Measurements from ENCODE around the gene ATP5F1B.

DNA sequence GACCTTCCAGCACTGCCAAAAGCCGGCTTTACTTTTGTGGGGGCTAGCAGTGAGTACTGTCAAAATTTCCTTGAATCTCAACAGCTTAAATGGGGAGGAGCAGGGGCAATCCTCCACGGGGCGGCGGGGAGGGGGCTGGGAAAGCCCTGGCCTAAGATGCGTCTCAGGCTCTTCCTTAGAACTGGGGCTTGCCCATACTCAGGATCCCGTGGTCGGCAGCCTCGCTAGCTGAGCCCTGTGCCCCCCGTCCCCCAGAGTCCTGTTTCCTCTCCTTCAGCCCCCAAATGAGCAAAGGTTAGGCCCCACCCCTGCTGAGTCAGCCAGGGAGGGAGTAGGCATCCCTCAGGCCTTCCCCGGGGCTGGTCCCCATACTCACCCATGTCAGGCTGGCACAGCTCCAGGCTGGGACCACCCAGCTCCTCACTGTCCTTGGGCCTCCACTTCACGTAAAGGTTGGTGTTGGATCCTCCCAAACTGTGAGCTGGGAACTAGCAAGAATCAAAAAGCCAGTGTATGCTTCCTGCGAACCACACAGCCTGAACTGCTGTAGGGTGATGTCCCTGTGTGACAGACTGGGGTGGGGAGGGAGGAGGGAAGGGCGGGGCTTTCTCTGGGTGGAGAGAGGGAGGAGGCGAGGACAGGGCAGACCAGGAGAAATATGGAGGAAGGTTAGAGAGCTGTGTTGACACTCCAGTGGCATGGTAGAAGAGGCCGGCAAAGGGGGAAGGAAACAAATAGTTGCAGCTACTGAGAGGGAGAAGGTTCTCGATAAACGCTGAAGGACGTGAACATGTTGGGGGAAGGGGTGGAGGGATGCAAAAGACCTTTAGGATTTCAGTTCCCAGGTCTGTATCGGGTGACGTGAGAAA is 9.7 kb downstream of the ATP5F1B start:
- TF ChIP-seq, protein P1, sequence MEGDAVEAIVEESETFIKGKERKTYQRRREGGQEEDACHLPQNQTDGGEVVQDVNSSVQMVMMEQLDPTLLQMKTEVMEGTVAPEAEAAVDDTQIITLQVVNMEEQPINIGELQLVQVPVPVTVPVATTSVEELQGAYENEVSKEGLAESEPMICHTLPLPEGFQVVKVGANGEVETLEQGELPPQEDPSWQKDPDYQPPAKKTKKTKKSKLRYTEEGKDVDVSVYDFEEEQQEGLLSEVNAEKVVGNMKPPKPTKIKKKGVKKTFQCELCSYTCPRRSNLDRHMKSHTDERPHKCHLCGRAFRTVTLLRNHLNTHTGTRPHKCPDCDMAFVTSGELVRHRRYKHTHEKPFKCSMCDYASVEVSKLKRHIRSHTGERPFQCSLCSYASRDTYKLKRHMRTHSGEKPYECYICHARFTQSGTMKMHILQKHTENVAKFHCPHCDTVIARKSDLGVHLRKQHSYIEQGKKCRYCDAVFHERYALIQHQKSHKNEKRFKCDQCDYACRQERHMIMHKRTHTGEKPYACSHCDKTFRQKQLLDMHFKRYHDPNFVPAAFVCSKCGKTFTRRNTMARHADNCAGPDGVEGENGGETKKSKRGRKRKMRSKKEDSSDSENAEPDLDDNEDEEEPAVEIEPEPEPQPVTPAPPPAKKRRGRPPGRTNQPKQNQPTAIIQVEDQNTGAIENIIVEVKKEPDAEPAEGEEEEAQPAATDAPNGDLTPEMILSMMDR (IDR thresholded peaks at IDR 0.05), result no peak
- TF ChIP-seq POLR2A (IDR thresholded peaks at IDR 0.05), result peak; percentile 3 to 84
